ENCODE results near the gene CDH13.

Gene CDH13

DNA sequence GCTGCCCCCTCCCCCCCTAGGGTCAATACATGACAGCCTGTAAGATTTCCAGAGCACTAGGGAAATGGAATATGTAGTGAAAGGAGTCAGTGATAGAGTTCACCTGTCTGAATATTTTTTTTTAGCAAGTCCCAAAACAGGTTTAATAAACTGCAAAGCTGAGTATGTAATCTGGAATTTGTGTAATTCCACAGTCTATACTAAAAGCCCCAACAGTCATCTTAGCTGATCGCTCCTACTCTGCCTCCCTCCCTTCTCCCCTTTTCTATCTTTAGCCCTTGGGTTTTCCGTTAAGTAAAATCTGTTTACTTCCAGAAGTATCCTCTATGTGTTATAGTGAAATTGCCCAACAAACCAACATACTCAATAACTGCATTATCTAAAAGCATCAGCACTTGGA is 3.5 kb downstream of the CDH13 start:
- no peak overlapping the region for H2BK15ac ChIP-seq (ENCODE audit: low read depth, poor library complexity, severe bottlenecking)
- no peak overlapping the region for H3K14ac ChIP-seq (ENCODE audit: low read length in 2 of 2)
- no peak overlapping the region for H2AFZ ChIP-seq (ENCODE audit: low read depth, low read length)
- H3K4me2 ChIP-seq (ENCODE audit: low read length, poor library complexity, severe bottlenecking), result no peak overlapping the region
- peak overlapping the region; percentile 51 for H3K9ac ChIP-seq (ENCODE audit: low read length)
- peak overlapping the region; percentile 55 for H3K27ac ChIP-seq (ENCODE audit: low read length, poor library complexity, severe bottlenecking)
- no CpG with 5 or more reads among the region's 2 CpGs for WGBS
- no peak overlapping the region for H3K18ac ChIP-seq (ENCODE audit: low read depth in 1 of 2, low read length in 2 of 2)
- H3K36me3 ChIP-seq (ENCODE audit: control insufficient read depth in 1 of 2, insufficient read depth in 2 of 2, low read depth in 1 of 2, low read length in 2 of 2), result peaks cover 0 to 6% of the 10 kb centered on the region in 2 experiments
- peaks cover 21% of the 10 kb centered on the region for H3K4me1 ChIP-seq (ENCODE audit: control insufficient read depth, insufficient read depth, low read depth, low read length)
- peaks cover 0 to 15% of the 10 kb centered on the region in 2 experiments for H3K27me3 ChIP-seq (ENCODE audit: control insufficient read depth in 1 of 2, insufficient read depth in 1 of 2, low read length in 2 of 2)
- H3K23ac ChIP-seq (ENCODE audit: low read length in 2 of 2), result no peak overlapping the region
- no peaks in the 10 kb centered on the region for H3K9me3 ChIP-seq (ENCODE audit: control insufficient read depth, low read length)
- no peak overlapping the region for H2BK120ac ChIP-seq (ENCODE audit: low read depth, low read length)
- H2BK5ac ChIP-seq (ENCODE audit: low read depth, low read length, poor library complexity, severe bottlenecking), result no peak overlapping the region
- H3K79me1 ChIP-seq (replicated peaks; ENCODE audit: low read length, poor library complexity, severe bottlenecking), result peaks cover 18% of the 10 kb centered on the region
- no peak overlapping the region for H3K4ac ChIP-seq (ENCODE audit: low read depth in 1 of 2, low read length in 2 of 2)
- H2BK12ac ChIP-seq (ENCODE audit: low read length in 2 of 2), result no peak overlapping the region
- DNase-seq, result peak; percentile 84
- H2AK5ac ChIP-seq (ENCODE audit: low read length, severe bottlenecking), result no peak overlapping the region
- H3K4me3 ChIP-seq (ENCODE audit: insufficient read depth in 1 of 2, low read depth in 1 of 2, low read length in 2 of 2), result no peak overlapping the region
- no peak overlapping the region for H4K91ac ChIP-seq (ENCODE audit: low read length)
- no peak overlapping the region for H4K8ac ChIP-seq (ENCODE audit: low read length)

DNA sequence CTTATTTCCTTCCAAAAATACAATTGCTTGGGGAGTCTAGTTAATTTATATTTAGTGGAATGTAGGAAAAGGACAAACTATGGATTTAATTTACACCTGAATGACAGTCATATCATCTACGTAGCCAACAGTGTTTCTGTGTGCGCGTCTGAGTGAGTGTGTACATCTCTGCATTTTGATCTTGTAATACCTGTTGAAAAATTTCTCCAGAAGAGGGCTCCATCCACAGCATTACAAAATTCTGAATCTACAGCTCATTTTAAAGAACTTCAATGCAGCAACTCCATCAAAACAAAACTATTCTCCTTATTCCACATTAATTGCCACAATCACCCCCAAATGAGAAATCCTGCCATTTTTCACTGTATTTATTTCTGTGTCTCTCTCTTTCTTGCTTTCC is 3.9 kb downstream of the CDH13 start:
- no peak overlapping the region for H4K91ac ChIP-seq (ENCODE audit: low read length)

DNA sequence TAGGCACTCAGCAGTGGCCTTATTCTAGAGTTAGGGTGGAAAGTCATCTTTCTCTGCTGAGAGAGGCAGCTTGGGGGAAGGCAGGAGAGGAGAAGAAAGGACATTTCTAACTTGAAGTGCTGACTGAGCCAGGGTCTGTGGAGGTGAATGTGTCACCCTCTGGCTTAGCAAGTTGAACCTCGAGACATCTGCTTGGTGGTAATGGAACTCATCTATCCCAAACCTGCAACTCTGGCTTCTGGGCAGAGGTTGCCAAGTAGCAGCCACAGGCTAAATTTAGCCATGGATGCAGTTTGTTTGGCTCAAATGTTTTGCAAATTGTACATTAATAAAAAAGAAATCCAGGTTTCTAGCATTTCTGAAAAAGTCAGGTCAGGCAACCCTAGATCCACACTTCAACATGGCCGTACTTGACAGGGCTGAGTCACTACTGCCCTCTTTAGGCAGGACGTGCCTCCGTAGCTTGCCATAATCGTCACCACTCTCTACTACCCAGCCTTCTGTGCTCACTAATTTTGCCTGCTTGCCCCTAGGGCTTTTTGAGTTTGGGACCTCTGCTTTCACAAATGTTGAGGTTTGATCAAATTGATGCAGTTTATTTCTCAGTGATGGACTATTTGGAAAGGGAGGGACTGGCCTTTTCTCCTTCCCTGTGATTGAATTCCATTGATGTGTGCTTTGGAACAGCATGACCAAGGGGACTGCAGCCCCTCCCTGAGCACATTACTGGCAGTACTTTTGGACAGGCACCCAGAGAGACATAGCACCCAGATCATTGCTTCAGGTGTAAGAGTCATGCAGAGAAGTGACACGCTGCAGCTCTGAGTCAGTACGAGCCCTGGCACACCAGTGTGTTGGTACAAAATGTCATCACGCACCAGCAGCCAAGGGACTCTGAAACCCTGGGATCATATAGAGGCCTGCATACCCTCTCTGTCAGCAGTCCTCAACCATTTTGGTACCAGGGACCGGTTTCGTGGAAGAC is 5.2 kb downstream of the CDH13 start:
- Histone ChIP-seq H3K18ac (ENCODE audit: low read depth in 1 of 2, low read length in 2 of 2) (peak overlapping the region in 1 of 2 experiments; percentile 25), H2AK5ac (ENCODE audit: low read length, severe bottlenecking) (peak overlapping the region; percentile 23), H3K4me1 (ENCODE audit: control insufficient read depth, insufficient read depth, low read depth, low read length) (peaks cover 27% of the 10 kb centered on the region), H3K23ac (ENCODE audit: low read length in 2 of 2) (no peak overlapping the region), H3K9me3 (ENCODE audit: control insufficient read depth, low read length) (no peaks in the 10 kb centered on the region), H3K9ac (ENCODE audit: low read length) (no peak overlapping the region), H2BK15ac (ENCODE audit: low read depth, poor library complexity, severe bottlenecking) (no peak overlapping the region), H3K27me3 (ENCODE audit: control insufficient read depth in 1 of 2, insufficient read depth in 1 of 2, low read length in 2 of 2) (no peaks in the 10 kb centered on the region), H3K4me3 (ENCODE audit: insufficient read depth in 1 of 2, low read depth in 1 of 2, low read length in 2 of 2) (no peak overlapping the region), H2BK12ac (ENCODE audit: low read length in 2 of 2) (peak overlapping the region in 1 of 2 experiments; percentile 84), H4K91ac (ENCODE audit: low read length) (peak overlapping the region; percentile 25), H2BK5ac (ENCODE audit: low read depth, low read length, poor library complexity, severe bottlenecking) (no peak overlapping the region), H2BK120ac (ENCODE audit: low read depth, low read length) (no peak overlapping the region), H3K79me1 (replicated peaks; ENCODE audit: low read length, poor library complexity, severe bottlenecking) (peaks cover 25% of the 10 kb centered on the region), H2AFZ (ENCODE audit: low read depth, low read length) (no peak overlapping the region), H4K8ac (ENCODE audit: low read length) (peak overlapping the region; percentile 22), H3K27ac (ENCODE audit: low read length, poor library complexity, severe bottlenecking) (no peak overlapping the region), H3K36me3 (ENCODE audit: control insufficient read depth in 1 of 2, insufficient read depth in 2 of 2, low read depth in 1 of 2, low read length in 2 of 2) (peaks cover 0 to 6% of the 10 kb centered on the region in 2 experiments), H3K14ac (ENCODE audit: low read length in 2 of 2) (peak overlapping the region in 1 of 2 experiments; percentile 44), H3K4me2 (ENCODE audit: low read length, poor library complexity, severe bottlenecking) (no peak overlapping the region), H3K4ac (ENCODE audit: low read depth in 1 of 2, low read length in 2 of 2) (no peak overlapping the region)
- peak; percentile 37 for DNase-seq
- WGBS, result 77% methylated on average over 6 of the region's 10 CpGs

More for the DNA sequence above, 3.9 kb downstream of the CDH13 start:
- Histone ChIP-seq H3K36me3 (ENCODE audit: control insufficient read depth in 1 of 2, insufficient read depth in 2 of 2, low read depth in 1 of 2, low read length in 2 of 2) (peaks cover 0 to 6% of the 10 kb centered on the region in 2 experiments), H2BK15ac (ENCODE audit: low read depth, poor library complexity, severe bottlenecking) (no peak overlapping the region), H3K4me3 (ENCODE audit: insufficient read depth in 1 of 2, low read depth in 1 of 2, low read length in 2 of 2) (no peak overlapping the region), H3K27ac (ENCODE audit: low read length, poor library complexity, severe bottlenecking) (no peak overlapping the region), H3K23ac (ENCODE audit: low read length in 2 of 2) (no peak overlapping the region), H2AK5ac (ENCODE audit: low read length, severe bottlenecking) (no peak overlapping the region), H3K14ac (ENCODE audit: low read length in 2 of 2) (no peak overlapping the region), H3K4ac (ENCODE audit: low read depth in 1 of 2, low read length in 2 of 2) (no peak overlapping the region), H3K4me2 (ENCODE audit: low read length, poor library complexity, severe bottlenecking) (no peak overlapping the region), H4K8ac (ENCODE audit: low read length) (no peak overlapping the region), H3K4me1 (ENCODE audit: control insufficient read depth, insufficient read depth, low read depth, low read length) (peaks cover 24% of the 10 kb centered on the region), H3K27me3 (ENCODE audit: control insufficient read depth in 1 of 2, insufficient read depth in 1 of 2, low read length in 2 of 2) (peaks cover 0 to 11% of the 10 kb centered on the region in 2 experiments), H2BK12ac (ENCODE audit: low read length in 2 of 2) (no peak overlapping the region), H2AFZ (ENCODE audit: low read depth, low read length) (no peak overlapping the region), H3K18ac (ENCODE audit: low read depth in 1 of 2, low read length in 2 of 2) (no peak overlapping the region), H3K79me1 (replicated peaks; ENCODE audit: low read length, poor library complexity, severe bottlenecking) (peaks cover 22% of the 10 kb centered on the region), H2BK120ac (ENCODE audit: low read depth, low read length) (no peak overlapping the region), H3K9me3 (ENCODE audit: control insufficient read depth, low read length) (no peaks in the 10 kb centered on the region), H3K9ac (ENCODE audit: low read length) (peak overlapping the region; percentile 51), H2BK5ac (ENCODE audit: low read depth, low read length, poor library complexity, severe bottlenecking) (no peak overlapping the region)
- WGBS, result 65% methylated on average over 3 of the region's 3 CpGs
- DNase-seq, result peak; percentile 56

DNA sequence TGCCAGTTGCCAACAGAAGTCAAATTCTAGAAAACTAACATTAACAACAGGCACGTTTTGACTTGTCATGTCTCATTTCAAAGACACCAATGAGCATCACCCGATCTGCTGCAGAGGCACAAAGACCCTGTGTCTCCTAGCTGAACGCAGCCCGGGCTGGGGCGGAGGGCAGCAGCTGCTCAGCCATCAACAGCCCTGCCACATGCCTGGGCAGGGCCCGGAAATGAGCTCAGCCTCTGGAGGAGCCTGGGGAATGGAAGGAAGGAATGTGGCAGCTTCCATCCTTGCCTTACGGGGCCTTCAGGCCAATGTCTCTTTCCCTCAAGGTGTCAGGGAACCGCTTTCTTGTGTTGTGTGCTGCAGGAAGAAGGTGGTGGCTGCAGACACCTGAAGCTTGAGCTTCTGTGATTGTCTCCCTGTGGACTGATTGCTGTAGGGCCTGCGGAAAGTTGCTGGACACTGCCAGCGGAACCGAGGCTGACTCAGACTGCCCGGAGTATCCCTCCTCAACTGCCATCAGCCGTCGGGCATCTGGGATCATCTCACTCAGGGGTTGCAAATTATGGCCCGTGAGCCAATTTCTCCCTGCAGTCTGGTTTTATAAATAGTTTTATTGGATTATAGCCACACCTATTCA is 7.3 kb downstream of the CDH13 start:
- peak overlapping the region; percentile 66 for H2BK15ac ChIP-seq (ENCODE audit: low read depth, poor library complexity, severe bottlenecking)
- H3K23ac ChIP-seq (ENCODE audit: low read length in 2 of 2), result no peak overlapping the region
- H4K91ac ChIP-seq (ENCODE audit: low read length), result peak overlapping the region; percentile 90
- peak overlapping the region; percentile 38 to 88 for H2BK12ac ChIP-seq (ENCODE audit: low read length in 2 of 2)
- no peak overlapping the region for H2AFZ ChIP-seq (ENCODE audit: low read depth, low read length)
- H3K9ac ChIP-seq (ENCODE audit: low read length), result no peak overlapping the region
- peak overlapping the region; percentile 57 for H4K8ac ChIP-seq (ENCODE audit: low read length)
- peak overlapping the region; percentile 1 to 75 for H3K4ac ChIP-seq (ENCODE audit: low read depth in 1 of 2, low read length in 2 of 2)
- H2BK120ac ChIP-seq (ENCODE audit: low read depth, low read length), result peak overlapping the region; percentile 12
- no peak overlapping the region for H3K27ac ChIP-seq (ENCODE audit: low read length, poor library complexity, severe bottlenecking)
- H3K9me3 ChIP-seq (ENCODE audit: control insufficient read depth, low read length), result no peaks in the 10 kb centered on the region
- no peaks in the 10 kb centered on the region for H3K27me3 ChIP-seq (ENCODE audit: control insufficient read depth in 1 of 2, insufficient read depth in 1 of 2, low read length in 2 of 2)
- WGBS, result 74% methylated on average over 12 of the region's 15 CpGs
- DNase-seq, result peak; percentile 60
- H3K36me3 ChIP-seq (ENCODE audit: control insufficient read depth in 1 of 2, insufficient read depth in 2 of 2, low read depth in 1 of 2, low read length in 2 of 2), result peaks cover 0 to 6% of the 10 kb centered on the region in 2 experiments
- no peak overlapping the region for H3K4me2 ChIP-seq (ENCODE audit: low read length, poor library complexity, severe bottlenecking)
- H2BK5ac ChIP-seq (ENCODE audit: low read depth, low read length, poor library complexity, severe bottlenecking), result no peak overlapping the region
- peak overlapping the region; percentile 23 to 81 for H3K18ac ChIP-seq (ENCODE audit: low read depth in 1 of 2, low read length in 2 of 2)
- peak overlapping the region; percentile 18 for H2AK5ac ChIP-seq (ENCODE audit: low read length, severe bottlenecking)
- H3K79me1 ChIP-seq (replicated peaks; ENCODE audit: low read length, poor library complexity, severe bottlenecking), result peaks cover 23% of the 10 kb centered on the region
- peak overlapping the region in 1 of 2 experiments; percentile 49 for H3K14ac ChIP-seq (ENCODE audit: low read length in 2 of 2)
- H3K4me3 ChIP-seq (ENCODE audit: insufficient read depth in 1 of 2, low read depth in 1 of 2, low read length in 2 of 2), result no peak overlapping the region
- peaks cover 18% of the 10 kb centered on the region for H3K4me1 ChIP-seq (ENCODE audit: control insufficient read depth, insufficient read depth, low read depth, low read length)
